Right lobe of liver (tissue), 6 donors: ENCODE results near the gene B4GALT2. TPM values are rescaled to one million over a fixed set of nuclear protein-coding genes. Genes with fewer than 3 reads are reported as not detected.

Source experiments
- ATAC-seq, 4 donors: fragments of 200-7000 bp; cut with Tn5 transposase; one replicate each; pipeline ENCODE4 v1.9.1; 2020; ENCODE audit warnings: mild to moderate bottlenecking in 4 of 4, moderate library complexity in 4 of 4
- DNase-seq, 3 donors: peaks; one replicate each; pipeline ENCODE4 v3.0.0-alpha.2; 2020
- H3K27ac ChIP-seq, 3 donors: fragments of 200-600 bp; one replicate each; pipeline ENCODE4 v1.8.0; 2022
- H3K27me3 ChIP-seq, 2 donors: fragments of 200-600 bp; one replicate each; pipeline ENCODE4 v1.8.0; 2022
- H3K36me3 ChIP-seq, 4 donors: fragments of 200-600 bp; sonication (generic) in 1 of 4; one replicate each; pipeline versions ENCODE4 v1.5.1 to v1.8.0; 2017 to 2022; ENCODE audit warnings: control low read depth in 1 of 4
- H3K4me1 ChIP-seq, 4 donors: fragments of 200-600 bp; sonication (generic) in 1 of 4; one replicate each; pipeline versions ENCODE4 v1.5.1 to v1.8.0; 2017 to 2022; ENCODE audit warnings: control low read depth in 1 of 4
- H3K4me3 ChIP-seq, 3 donors: fragments of 200-600 bp; one replicate each; pipeline ENCODE4 v1.8.0; 2022
- H3K9me3 ChIP-seq, 4 donors: fragments of 200-600 bp; sonication (generic) in 1 of 4; one replicate each; pipeline versions ENCODE4 v1.5.1 to v1.8.0; 2017 to 2022; ENCODE audit warnings: control low read depth in 1 of 4
- POLR2A ChIP-seq: fragments of 450-650 bp; IDR thresholded peaks from one replicate; pipeline ENCODE4 v1.6.1; 2017; ENCODE audit warnings: antibody characterized with exemption, mild to moderate bottlenecking
- WGBS: methylation state at CpG from one replicate; pipeline ENCODE4 v1.1.6; 2018; ENCODE audit warnings: low coverage, low lambda C conversion rate; ENCODE audit not compliant: insufficient coverage; ENCODE audit errors: missing lambda C conversion rate; 5-methylcytosine and 5-hydroxymethylcytosine counted together
- intact Hi-C, 2 donors: fragments of 100-400 bp; cut with DNase I; formaldehyde crosslinking; loops; one replicate each; pipeline versions ENCODE4 v1.11.2 to v1.14.1; 2022
- total RNA-seq, 6 experiments: library from RNA; depleted of rRNA in 2 of 6; stranded (reverse); fragments of >200 nt in 2 of 6; fragmentation: NEBNext Ultra II Directional in 3 of 6; extraction: Animal tissue kit (Norgen Biotek cat#: 25700) in 3 of 6; gene quantifications; one replicate each; pipeline versions ENCODE4 v1.1.0 to v1.2.4, GENCODE V29; 2016 to 2023
- TF ChIP-seq, protein P1 (sequence below), 4 donors: fragments of 200-600 bp in 3 of 4; fragments of 450-650 bp in 1 of 4; IDR thresholded peaks; one replicate each; pipeline versions ENCODE4 v1.5.1 to v1.8.0; 2016 to 2022; ENCODE audit warnings: antibody characterized with exemption in 4 of 4, mild to moderate bottlenecking in 2 of 4
- donor health status: DM: no; HTN: yes; CAD: no.
- donor health status: DM: no; HTN: no; CAD: no.
- donor health status: DM: no; HTN: no; CAD: no.
- donor health status: DM: no; HTN: yes; CAD: no.
- donor health status: DM: no; HTN: yes; CAD: no.

B4GALT2 gene
- total RNA-seq, 6 experiments from 2014 or later: 13.4 to 49.5 (median 18.5) TPM

DNA sequence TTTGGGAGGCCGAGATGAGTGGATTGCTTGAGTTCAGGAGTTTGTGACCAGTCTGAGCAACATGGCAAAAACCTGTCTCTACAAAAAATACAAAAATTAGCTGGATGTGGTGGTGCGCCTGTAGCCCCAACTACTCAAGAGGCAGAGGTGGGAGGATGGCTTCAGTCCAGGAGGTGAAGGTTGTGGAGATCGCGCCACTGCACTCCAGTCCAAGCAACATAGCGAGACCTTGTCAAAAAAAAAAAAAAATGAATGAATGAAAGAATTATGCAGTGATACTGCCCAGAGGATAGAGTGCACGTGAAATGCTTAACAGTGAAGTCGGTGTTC lies 9.6 kb upstream of the B4GALT2 start:
- ATAC-seq (no peak), DNase-seq (no peak)
- intact Hi-C loops: no loop called here
- Histone ChIP-seq H3K36me3 (no peaks in the 10 kb centered on the region), H3K9me3 (no peaks in the 10 kb centered on the region), H3K4me3 (peak overlapping the region in 1 of 3 donors; percentile 98), H3K4me1 (peaks cover 0 to 8% (median 3%) of the 10 kb centered on the region in 4 donors), H3K27ac (no peak overlapping the region), H3K27me3 (no peaks in the 10 kb centered on the region)
- WGBS: 56% methylated on average over 7 of the region's 7 CpGs
- TF ChIP-seq POLR2A: no peak
- TF ChIP-seq, protein P1, sequence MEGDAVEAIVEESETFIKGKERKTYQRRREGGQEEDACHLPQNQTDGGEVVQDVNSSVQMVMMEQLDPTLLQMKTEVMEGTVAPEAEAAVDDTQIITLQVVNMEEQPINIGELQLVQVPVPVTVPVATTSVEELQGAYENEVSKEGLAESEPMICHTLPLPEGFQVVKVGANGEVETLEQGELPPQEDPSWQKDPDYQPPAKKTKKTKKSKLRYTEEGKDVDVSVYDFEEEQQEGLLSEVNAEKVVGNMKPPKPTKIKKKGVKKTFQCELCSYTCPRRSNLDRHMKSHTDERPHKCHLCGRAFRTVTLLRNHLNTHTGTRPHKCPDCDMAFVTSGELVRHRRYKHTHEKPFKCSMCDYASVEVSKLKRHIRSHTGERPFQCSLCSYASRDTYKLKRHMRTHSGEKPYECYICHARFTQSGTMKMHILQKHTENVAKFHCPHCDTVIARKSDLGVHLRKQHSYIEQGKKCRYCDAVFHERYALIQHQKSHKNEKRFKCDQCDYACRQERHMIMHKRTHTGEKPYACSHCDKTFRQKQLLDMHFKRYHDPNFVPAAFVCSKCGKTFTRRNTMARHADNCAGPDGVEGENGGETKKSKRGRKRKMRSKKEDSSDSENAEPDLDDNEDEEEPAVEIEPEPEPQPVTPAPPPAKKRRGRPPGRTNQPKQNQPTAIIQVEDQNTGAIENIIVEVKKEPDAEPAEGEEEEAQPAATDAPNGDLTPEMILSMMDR (IDR thresholded peaks at IDR 0.05): no peak

- TF ChIP-seq POLR2A: peak; percentile 27
- TF ChIP-seq, protein P1 (IDR thresholded peaks at IDR 0.05): peak in 1 of 4 donors; percentile 14
- DNase-seq (peak; percentile 97 to 98 (median 98)), ATAC-seq (peak; percentile 87 to 93 (median 90))
- no peaks in the 10 kb centered on the region for H3K27me3 ChIP-seq
- no peaks in the 10 kb centered on the region for H3K36me3 ChIP-seq
- peak within 1 kb of the TSS; percentile 77 to 98 (median 86) for H3K4me3 ChIP-seq
- peaks cover 0 to 8% (median 3%) of the 10 kb centered on the region in 4 donors for H3K4me1 ChIP-seq
- intact Hi-C loops: no loop called here
- no peak within 1 kb of the TSS for H3K27ac ChIP-seq
- no peaks in the 10 kb centered on the region for H3K9me3 ChIP-seq
- WGBS: 0% methylated on average over 16 of the region's 47 CpGs
These were observed 9.1 kb upstream of the B4GALT2 start, which contains the start of gene DPH2 for GRCh38 chr1:43969746-43970466. Gene DPH2, plus strand, starts transcription at chr1:43970010. Its CDS starts 166 bp downstream, at chr1:43970176.

- 56% methylated on average over 4 of the region's 5 CpGs for WGBS
- no peak for ATAC-seq
- H3K27ac ChIP-seq: no peak overlapping the region
These were observed 8.5 kb upstream of the B4GALT2 start for GRCh38 chr1:43970502-43970901.

DNA sequence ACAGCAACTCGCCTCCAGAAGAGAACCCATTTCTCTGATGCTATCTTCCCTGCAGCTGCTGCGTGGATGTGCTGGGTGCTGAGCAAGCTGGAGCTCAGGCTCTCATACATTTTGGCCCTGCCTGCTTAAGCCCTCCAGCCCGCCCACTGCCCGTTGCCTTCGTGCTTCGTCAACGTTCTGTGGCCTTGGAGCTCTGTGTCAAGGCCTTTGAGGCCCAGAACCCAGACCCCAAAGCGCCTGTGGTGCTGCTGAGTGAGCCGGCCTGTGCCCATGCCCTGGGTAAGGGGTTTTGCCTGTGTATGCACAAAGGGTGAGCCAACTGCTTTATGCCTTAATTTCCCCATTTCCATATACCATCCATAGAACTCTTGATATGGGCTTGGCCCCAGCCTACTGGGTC lies 8.1 kb upstream of the B4GALT2 start:
- WGBS: 100% methylated on average over 2 of the region's 9 CpGs
- Histone ChIP-seq H3K9me3 (no peaks in the 10 kb centered on the region), H3K4me1 (peaks cover 0 to 13% (median 5%) of the 10 kb centered on the region in 4 donors), H3K27me3 (no peaks in the 10 kb centered on the region), H3K4me3 (no peak overlapping the region), H3K27ac (no peak overlapping the region), H3K36me3 (no peaks in the 10 kb centered on the region)
- intact Hi-C loops: no loop called here
- TF ChIP-seq POLR2A: no peak
- TF ChIP-seq, protein P1 (IDR thresholded peaks at IDR 0.05): no peak
- ATAC-seq: no peak
- peak in 1 of 3 donors; percentile 36 for DNase-seq

More at GRCh38 chr1:43970502-43970901, 8.5 kb upstream of the B4GALT2 start:
- no peaks in the 10 kb centered on the region for H3K36me3 ChIP-seq
- intact Hi-C loops: no loop called here
- H3K4me3 ChIP-seq: peak overlapping the region; percentile 77 to 98 (median 86)
- no peak for TF ChIP-seq POLR2A
- TF ChIP-seq, protein P1 (IDR thresholded peaks at IDR 0.05): no peak
- peak in 1 of 3 donors; percentile 50 for DNase-seq
- H3K9me3 ChIP-seq: no peaks in the 10 kb centered on the region
- H3K4me1 ChIP-seq: peaks cover 0 to 9% (median 3%) of the 10 kb centered on the region in 4 donors
- no peaks in the 10 kb centered on the region for H3K27me3 ChIP-seq
